SH-SY5Y (cell line): ENCODE results near the gene C4orf51.

Experiments
- GATA2 ChIP-seq: IDR thresholded peaks from 2 replicates; pipeline ENCODE4 v1.6.1; 2011; ENCODE audit warnings: mild to moderate bottlenecking, low read depth, low read length
- GATA3 ChIP-seq: IDR thresholded peaks from 2 replicates; pipeline ENCODE4 v1.6.1; 2011; ENCODE audit warnings: low read depth, mild to moderate bottlenecking, low read length, moderate library complexity

GRCh38 chr4:145679520-145679919 is 426 bp upstream of the C4orf51 start:
- TF ChIP-seq GATA2 (no peak), GATA3 (no peak)
